Thyroid gland (tissue), 4 donors: ENCODE data around the gene RSL24D1.

Experiments
- POLR2A ChIP-seq, 2 donors: fragments of 450-650 bp; IDR thresholded peaks; one replicate each; pipeline ENCODE4 v1.6.1; 2017; ENCODE audit warnings: antibody characterized with exemption in 2 of 2, mild to moderate bottlenecking in 2 of 2, moderate library complexity in 1 of 2
- TF ChIP-seq, protein P1 (sequence below), 6 experiments: fragments of 200-600 bp in 3 of 6; fragments of 450-650 bp in 3 of 6; sonication (generic) in 3 of 6; IDR thresholded peaks; one replicate each; pipeline ENCODE4 v1.5.1; 2016 to 2019; ENCODE audit warnings: antibody characterized with exemption in 6 of 6, mild to moderate bottlenecking in 2 of 6, inconsistent platforms in 1 of 6, moderate library complexity in 1 of 6

DNA sequence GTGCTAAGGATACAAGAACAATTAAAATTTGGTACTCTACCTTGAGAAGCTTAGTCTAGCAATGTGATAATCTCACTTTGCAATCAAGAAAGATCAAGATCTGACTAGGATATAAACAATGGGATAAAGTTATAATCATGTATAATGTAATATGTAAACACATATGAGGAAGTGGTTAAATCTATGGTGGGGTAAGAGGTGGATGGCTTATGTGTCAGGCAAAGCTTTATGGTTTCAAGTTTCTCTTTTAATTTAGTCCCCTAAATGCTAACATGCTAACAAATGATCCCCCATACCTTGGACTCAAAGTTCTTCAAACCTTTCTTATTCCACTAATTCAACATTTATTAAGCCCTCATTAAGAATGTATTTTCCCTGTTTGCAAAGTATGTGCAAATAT is 2.5 kb downstream of the RSL24D1 start:
- TF ChIP-seq, protein P1, sequence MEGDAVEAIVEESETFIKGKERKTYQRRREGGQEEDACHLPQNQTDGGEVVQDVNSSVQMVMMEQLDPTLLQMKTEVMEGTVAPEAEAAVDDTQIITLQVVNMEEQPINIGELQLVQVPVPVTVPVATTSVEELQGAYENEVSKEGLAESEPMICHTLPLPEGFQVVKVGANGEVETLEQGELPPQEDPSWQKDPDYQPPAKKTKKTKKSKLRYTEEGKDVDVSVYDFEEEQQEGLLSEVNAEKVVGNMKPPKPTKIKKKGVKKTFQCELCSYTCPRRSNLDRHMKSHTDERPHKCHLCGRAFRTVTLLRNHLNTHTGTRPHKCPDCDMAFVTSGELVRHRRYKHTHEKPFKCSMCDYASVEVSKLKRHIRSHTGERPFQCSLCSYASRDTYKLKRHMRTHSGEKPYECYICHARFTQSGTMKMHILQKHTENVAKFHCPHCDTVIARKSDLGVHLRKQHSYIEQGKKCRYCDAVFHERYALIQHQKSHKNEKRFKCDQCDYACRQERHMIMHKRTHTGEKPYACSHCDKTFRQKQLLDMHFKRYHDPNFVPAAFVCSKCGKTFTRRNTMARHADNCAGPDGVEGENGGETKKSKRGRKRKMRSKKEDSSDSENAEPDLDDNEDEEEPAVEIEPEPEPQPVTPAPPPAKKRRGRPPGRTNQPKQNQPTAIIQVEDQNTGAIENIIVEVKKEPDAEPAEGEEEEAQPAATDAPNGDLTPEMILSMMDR (IDR thresholded peaks at IDR 0.05), result no peak
- TF ChIP-seq POLR2A (IDR thresholded peaks at IDR 0.05), result no peak
